ENCODE results near the gene KRT3.

The KRT3 gene

DNA sequence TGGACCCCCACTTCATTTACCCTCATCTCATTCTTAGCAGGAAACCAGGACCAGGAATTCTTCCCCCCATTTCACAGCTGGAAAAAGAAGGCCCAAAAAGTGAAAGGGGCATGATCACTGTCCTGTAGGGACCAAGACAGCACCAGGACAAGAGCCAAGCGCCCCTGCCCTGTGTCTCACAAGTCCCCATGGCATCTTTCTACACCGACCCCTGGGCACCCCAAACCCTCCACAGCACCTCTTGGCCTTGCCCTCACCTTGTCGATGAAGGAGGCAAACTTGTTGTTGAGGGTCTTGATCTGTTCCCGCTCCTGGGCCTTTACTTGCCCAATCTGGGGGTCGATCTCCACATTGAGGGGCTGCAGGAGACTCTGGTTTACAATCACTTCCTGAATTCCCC lies 19.5 kb downstream of the KRT3 start:
- no peak overlapping the region for H3K4me3 ChIP-seq (ENCODE audit: insufficient read depth, low read length, poor library complexity, severe bottlenecking)
- no peaks in the 10 kb centered on the region for H4K20me1 ChIP-seq (ENCODE audit: low read depth, low read length)
- H2AFZ ChIP-seq (ENCODE audit: low read depth, low read length, severe bottlenecking) = no peak overlapping the region
- H3K9me3 ChIP-seq (ENCODE audit: insufficient read depth, low read length) = no peaks in the 10 kb centered on the region
- no peaks in the 10 kb centered on the region for H3K9me2 ChIP-seq (replicated peaks; ENCODE audit: insufficient read depth, low read length)
- no peaks in the 10 kb centered on the region for H3K27me3 ChIP-seq (ENCODE audit: low read length)
- TF ChIP-seq EZH2phosphoT487 (conservative IDR thresholded peaks at IDR 0.05; ENCODE audit: low read length) = no peak
- TF ChIP-seq, protein P1, sequence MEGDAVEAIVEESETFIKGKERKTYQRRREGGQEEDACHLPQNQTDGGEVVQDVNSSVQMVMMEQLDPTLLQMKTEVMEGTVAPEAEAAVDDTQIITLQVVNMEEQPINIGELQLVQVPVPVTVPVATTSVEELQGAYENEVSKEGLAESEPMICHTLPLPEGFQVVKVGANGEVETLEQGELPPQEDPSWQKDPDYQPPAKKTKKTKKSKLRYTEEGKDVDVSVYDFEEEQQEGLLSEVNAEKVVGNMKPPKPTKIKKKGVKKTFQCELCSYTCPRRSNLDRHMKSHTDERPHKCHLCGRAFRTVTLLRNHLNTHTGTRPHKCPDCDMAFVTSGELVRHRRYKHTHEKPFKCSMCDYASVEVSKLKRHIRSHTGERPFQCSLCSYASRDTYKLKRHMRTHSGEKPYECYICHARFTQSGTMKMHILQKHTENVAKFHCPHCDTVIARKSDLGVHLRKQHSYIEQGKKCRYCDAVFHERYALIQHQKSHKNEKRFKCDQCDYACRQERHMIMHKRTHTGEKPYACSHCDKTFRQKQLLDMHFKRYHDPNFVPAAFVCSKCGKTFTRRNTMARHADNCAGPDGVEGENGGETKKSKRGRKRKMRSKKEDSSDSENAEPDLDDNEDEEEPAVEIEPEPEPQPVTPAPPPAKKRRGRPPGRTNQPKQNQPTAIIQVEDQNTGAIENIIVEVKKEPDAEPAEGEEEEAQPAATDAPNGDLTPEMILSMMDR (IDR thresholded peaks at IDR 0.05; ENCODE audit: insufficient read depth, low read length, poor library complexity, severe bottlenecking) = no peak
- H3K36me3 ChIP-seq (ENCODE audit: low read length) = no peaks in the 10 kb centered on the region
- H3K4me2 ChIP-seq (ENCODE audit: low read depth, low read length, poor library complexity, severe bottlenecking) = no peak overlapping the region
- no peak overlapping the region for H3K27ac ChIP-seq (ENCODE audit: low read depth, low read length)
- H3K9ac ChIP-seq (ENCODE audit: low read length) = no peak overlapping the region
- no peaks in the 10 kb centered on the region for H3F3A ChIP-seq (ENCODE audit: insufficient read depth)
- no peaks in the 10 kb centered on the region for H3K79me2 ChIP-seq (ENCODE audit: insufficient read depth, low read length)

DNA sequence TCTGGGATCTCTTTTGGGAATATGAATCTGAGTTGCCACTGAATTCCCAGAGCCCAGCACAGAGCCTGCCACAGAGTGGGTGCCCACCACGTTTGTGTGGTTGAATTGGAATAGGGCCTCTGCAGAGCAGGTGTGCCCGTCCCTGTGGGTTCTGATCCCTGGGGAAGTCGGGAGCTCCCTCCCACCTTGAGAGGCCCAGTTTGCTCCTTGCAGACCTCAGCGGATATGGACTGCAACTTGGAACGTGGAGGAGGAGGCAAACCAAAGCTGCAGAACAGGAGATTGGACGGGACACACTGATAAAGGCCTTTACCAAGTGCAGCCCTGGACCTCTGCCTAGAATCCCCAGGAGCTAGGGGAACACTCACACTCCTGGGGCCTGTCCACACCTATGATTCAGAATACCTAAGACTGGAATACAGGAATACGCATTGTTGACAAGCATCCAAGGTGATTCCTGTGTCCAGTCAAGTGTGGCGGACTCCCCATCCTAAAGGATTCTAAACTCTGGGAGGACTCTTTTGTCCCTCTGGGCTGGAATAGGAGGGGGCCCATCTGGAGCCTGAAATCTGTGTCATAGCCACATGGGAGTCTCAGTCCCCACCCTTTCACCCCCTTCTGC lies 21.2 kb downstream of the KRT3 start:
- Histone ChIP-seq H3K9me2 (replicated peaks; ENCODE audit: insufficient read depth, low read length) (no peaks in the 10 kb centered on the region), H3K9me3 (ENCODE audit: insufficient read depth, low read length) (no peaks in the 10 kb centered on the region), H4K20me1 (ENCODE audit: low read depth, low read length) (no peaks in the 10 kb centered on the region), H3K4me3 (ENCODE audit: insufficient read depth, low read length, poor library complexity, severe bottlenecking) (no peak overlapping the region), H3F3A (ENCODE audit: insufficient read depth) (no peaks in the 10 kb centered on the region), H3K27me3 (ENCODE audit: low read length) (no peaks in the 10 kb centered on the region), H3K4me2 (ENCODE audit: low read depth, low read length, poor library complexity, severe bottlenecking) (no peak overlapping the region), H3K27ac (ENCODE audit: low read depth, low read length) (no peak overlapping the region), H2AFZ (ENCODE audit: low read depth, low read length, severe bottlenecking) (no peak overlapping the region), H3K79me2 (ENCODE audit: insufficient read depth, low read length) (no peaks in the 10 kb centered on the region), H3K36me3 (ENCODE audit: low read length) (no peaks in the 10 kb centered on the region), H3K9ac (ENCODE audit: low read length) (no peak overlapping the region)
- TF ChIP-seq EZH2phosphoT487 (conservative IDR thresholded peaks at IDR 0.05; ENCODE audit: low read length) = no peak
- TF ChIP-seq, protein P1 (IDR thresholded peaks at IDR 0.05; ENCODE audit: insufficient read depth, low read length, poor library complexity, severe bottlenecking) = no peak

DNA sequence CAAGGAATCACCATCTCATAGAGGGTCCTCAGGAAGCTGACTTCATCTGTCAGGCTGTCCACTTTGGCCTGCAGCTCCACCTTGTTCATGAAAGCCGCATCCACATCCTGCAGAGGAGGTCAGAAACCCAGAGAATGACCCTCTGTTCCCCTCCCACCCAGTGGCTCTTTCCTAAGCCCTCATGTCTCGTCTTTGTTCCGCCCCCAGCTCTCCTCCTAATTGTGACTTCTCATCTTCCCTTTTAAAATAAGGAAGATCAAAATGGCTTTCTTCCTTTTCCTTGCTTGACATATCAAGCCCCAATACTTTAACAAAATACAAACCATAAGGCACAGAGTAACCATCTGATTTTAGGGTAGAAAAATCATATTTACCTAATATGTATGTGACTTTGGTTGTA lies 23.1 kb downstream of the KRT3 start:
- Histone ChIP-seq H2AFZ (ENCODE audit: low read depth, low read length, severe bottlenecking) (no peak overlapping the region), H3K4me2 (ENCODE audit: low read depth, low read length, poor library complexity, severe bottlenecking) (no peak overlapping the region), H3K27ac (ENCODE audit: low read depth, low read length) (no peak overlapping the region), H3K9me3 (ENCODE audit: insufficient read depth, low read length) (no peaks in the 10 kb centered on the region), H3K9ac (ENCODE audit: low read length) (no peak overlapping the region), H3K27me3 (ENCODE audit: low read length) (no peaks in the 10 kb centered on the region), H3K36me3 (ENCODE audit: low read length) (no peaks in the 10 kb centered on the region), H3K79me2 (ENCODE audit: insufficient read depth, low read length) (no peaks in the 10 kb centered on the region), H3F3A (ENCODE audit: insufficient read depth) (no peaks in the 10 kb centered on the region), H4K20me1 (ENCODE audit: low read depth, low read length) (no peaks in the 10 kb centered on the region), H3K9me2 (replicated peaks; ENCODE audit: insufficient read depth, low read length) (no peaks in the 10 kb centered on the region), H3K4me3 (ENCODE audit: insufficient read depth, low read length, poor library complexity, severe bottlenecking) (no peak overlapping the region)
- TF ChIP-seq, protein P1 (IDR thresholded peaks at IDR 0.05; ENCODE audit: insufficient read depth, low read length, poor library complexity, severe bottlenecking) = no peak
- TF ChIP-seq EZH2phosphoT487 (conservative IDR thresholded peaks at IDR 0.05; ENCODE audit: low read length) = no peak

Data from SU-DHL-6 (cell line).